Astrocyte of the spinal cord (primary cell): Measurements from ENCODE around the gene PIGB.

Source experiments
- DNase-seq: peaks from one replicate; pipeline ENCODE4 v3.0.0; 2011; ENCODE audit warnings: low read depth, low spot score
- H3K4me3 ChIP-seq: 2 replicates; pipeline ENCODE4 v1.5.1; 2011; ENCODE audit warnings: low read depth, mild to moderate bottlenecking, low read length, moderate library complexity
- CTCF ChIP-seq: IDR thresholded peaks from 2 replicates; pipeline ENCODE4 v1.5.1; 2012; ENCODE audit warnings: low read depth, mild to moderate bottlenecking, low read length, inconsistent platforms
- in situ Hi-C: cut with HindIII; loops from 2 replicates; pipeline ENCODE4 v1.10.0; 2017; ENCODE audit warnings: low sequenced_read_pairs

Gene PIGB

GRCh38 chr15:55356985-55357585, 38.1 kb downstream of the PIGB start:
- no peak for TF ChIP-seq CTCF
- no peak overlapping the region for H3K4me3 ChIP-seq
- in situ Hi-C loops: no loop called here
- DNase-seq: no peak

GRCh38 chr15:55357774-55358173, 38.8 kb downstream of the PIGB start:
- in situ Hi-C loops: no loop called here
- no peak overlapping the region for H3K4me3 ChIP-seq
- no peak for DNase-seq
- TF ChIP-seq CTCF: no peak

- TF ChIP-seq CTCF: no peak
- no peak overlapping the region for H3K4me3 ChIP-seq
- in situ Hi-C loops: no loop called here
- no peak for DNase-seq
These were observed 39.4 kb downstream of the PIGB start for GRCh38 chr15:55358471-55358870.

GRCh38 chr15:55360256-55360655, 41.2 kb downstream of the PIGB start:
- DNase-seq: no peak
- no peak for TF ChIP-seq CTCF
- in situ Hi-C loops: no loop called here
- H3K4me3 ChIP-seq: no peak overlapping the region

GRCh38 chr15:55361048-55361447, 42.0 kb downstream of the PIGB start:
- no peak for DNase-seq
- H3K4me3 ChIP-seq: no peak overlapping the region
- no peak for TF ChIP-seq CTCF
- in situ Hi-C loops: no loop called here

- in situ Hi-C loops: no loop called here
- TF ChIP-seq CTCF: no peak
- no peak for DNase-seq
- H3K4me3 ChIP-seq: no peak overlapping the region
These were observed 43.6 kb downstream of the PIGB start for GRCh38 chr15:55362641-55363040.

- in situ Hi-C loops: no loop called here
- DNase-seq: no peak
- no peak for TF ChIP-seq CTCF
- no peak overlapping the region for H3K4me3 ChIP-seq
These were observed 48.0 kb downstream of the PIGB start for GRCh38 chr15:55366981-55367380.
